COLO829 (cell line): Measurements from ENCODE around the gene SDC1.
A peak's percentile ranks its signal among the peaks of the same experiment; 100 is the strongest.
"Not testable (repeated sequence)": the region's sequence is repeated elsewhere in the genome, so short reads cannot be mapped to it uniquely, and the experiment has no call there.

Experiments
- DNase-seq: peaks from one replicate; pipeline ENCODE4 v3.0.0; 2012; ENCODE audit warnings: low spot score

SDC1 gene

DNA sequence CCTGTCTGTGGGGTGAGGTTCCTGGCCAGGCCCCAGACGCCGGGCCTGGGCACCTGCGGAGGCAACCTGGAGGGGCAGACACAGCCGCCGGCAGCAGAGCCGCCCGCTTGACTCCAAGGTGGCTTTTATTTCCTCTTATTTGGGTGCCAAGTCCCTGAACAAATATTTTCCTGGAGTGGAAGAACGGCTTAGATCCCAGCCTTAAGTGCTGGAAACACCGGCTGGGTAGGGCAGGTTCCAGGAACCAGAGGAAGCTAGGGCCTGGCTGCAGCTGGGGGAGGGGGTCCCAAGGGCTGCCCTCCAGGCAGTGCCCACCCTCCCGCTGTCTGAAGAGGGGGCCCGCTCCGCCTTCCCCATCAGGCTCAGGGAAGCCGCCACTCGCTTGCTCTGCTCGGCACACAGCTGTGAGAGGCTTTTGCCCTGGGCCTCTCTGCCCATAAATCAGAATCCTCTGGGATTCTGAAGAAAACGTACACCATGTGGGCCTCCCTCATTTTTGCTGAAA, 28.2 kb downstream of the SDC1 start:
- DNase-seq, result no peak

DNA sequence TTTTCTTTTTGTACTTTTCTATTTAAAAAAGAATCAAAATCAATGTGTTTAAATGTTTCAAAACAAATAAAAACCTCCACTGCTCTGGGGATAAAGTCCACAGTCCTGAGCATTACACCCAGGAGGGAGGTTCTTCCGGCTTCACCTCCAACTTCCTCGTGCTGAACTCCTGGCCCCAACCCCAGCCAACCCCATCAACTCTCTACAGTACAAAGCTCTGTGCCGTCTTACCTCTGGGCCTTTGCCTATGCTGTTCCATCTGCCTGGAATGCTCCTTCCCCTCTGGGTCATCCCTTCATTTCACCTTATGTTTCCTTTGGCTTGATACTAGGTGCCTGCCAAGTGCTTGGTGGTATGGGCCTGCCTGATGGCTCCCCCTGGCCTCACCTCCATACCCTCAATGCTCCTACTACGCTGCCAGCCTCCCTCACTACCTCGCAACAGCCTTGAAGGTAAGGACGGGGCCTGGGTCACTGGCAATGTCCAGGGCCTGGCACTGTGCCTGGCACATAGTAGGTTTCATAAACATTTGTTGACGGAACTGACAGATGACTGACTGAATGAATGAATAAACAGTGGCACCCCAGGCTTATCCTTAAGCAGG, 28.8 kb downstream of the SDC1 start:
- no peak for DNase-seq

DNA sequence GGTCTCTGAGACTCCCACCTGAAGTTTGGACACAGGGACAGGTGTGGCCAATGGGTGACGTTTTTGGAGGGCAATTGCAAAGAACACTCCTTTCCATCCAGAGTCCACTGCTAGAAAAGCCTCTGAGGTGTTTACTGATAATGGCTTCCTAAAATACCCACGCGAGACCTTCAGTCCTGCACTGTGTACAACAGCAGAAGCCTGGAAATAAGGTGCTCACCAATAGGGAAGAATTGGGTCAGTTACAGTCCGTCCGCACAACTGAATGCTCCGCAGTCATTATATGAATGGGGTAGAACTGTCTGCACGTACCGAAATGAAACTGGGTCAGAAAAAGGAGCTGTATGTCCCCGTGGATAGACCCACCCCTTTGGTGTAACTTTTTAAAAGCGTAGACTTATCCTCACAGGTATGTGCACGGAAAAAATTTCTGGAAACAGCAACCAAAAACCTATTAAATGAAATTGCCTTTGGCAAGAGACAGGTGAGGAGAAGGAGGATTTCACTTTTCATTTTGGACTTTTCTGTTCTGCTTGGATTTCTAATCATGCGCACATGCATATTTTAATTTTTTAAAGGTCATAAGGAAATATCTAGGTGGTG, 29.4 kb downstream of the SDC1 start:
- no peak for DNase-seq

GRCh38 chr2:20195016-20195411, 29.9 kb downstream of the SDC1 start:
- DNase-seq, result not testable (repeated sequence)

DNA sequence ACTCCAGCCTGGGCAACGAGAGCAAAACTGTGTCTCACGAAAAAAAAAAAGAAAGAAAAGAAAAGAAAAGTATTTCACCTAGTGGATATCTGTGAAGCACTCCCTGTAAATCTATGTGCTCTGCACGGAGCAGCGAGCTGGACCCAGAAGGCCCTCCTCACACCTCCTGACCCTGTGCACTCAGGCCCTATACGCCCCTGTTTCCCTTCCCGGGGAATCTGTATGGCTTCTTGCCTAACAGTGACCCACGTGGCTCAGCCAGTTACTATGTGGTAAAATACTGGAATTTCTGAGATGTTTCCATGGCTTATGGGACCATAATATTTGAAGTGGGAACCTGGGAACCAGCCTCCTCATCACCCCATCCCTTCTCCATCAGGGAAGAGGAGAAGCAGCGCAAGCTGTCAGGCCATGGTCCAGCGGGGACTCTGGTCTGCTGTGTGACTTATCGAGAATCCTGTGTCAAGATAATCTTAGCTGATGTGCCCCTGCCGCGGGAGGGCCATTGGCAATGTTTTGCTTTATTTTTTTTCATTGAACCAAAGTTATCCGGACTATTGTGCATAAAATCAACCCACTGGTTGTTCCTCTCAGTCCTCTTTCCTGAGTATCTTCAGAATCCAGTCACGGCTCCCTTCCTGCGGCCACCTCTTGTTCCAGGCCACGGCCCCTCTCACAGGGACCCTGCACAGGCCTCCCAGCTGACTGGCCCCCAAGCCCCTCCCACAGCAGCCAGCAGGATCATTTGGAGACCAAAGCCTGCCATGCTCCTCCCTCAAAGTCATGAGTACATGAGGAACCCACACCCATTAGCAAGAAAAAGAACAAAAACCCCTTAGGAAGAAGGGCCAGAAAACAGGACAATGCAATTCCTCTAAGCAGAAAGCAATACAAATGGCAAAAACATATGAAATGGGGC, 30.6 kb downstream of the SDC1 start:
- DNase-seq, result no peak

- no peak for DNase-seq
Observed at GRCh38 chr2:20193185-20193584, 31.7 kb downstream of the SDC1 start.

GRCh38 chr2:20192781-20193180, 32.1 kb downstream of the SDC1 start:
- no peak for DNase-seq

DNA sequence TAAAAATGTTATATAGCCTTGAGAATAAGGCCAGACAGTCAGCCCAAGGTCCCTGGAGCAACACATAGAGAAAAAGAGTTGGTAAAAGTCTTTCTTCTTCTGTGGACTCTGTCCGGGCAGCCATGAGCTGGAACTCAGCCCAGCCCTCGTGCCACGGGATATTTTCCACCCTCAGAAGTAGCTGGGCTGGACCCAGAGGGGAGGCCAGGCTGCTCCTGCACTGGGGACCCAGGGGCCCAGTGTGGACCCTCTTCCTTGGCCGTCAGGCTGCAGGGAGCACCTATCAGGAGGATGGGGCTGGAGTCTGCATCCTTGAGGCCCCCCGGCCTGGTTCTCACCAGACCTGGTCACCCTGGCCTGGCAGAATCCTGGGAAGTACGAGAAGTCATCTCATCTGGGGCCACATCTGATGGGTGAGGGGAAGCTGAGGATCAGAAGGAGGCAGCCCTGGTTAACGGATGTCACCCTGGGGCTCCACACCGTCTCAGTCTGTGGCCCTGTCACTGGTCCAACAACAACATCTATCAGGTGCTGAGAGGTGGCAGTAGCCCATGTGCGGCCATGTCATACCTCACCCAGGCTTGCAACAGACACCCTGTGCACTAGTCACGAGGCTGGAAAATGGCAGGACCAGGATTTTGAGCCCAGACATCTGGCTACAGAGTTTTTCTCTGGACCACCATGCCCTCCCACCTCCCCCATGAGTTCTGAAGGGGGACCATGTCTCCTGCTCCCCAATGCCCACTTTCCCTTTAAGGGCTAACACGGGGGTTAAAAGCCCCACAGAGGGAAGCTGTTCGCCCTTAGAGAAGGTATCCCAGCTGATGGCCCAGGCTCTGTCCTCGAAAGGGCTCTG, 33.0 kb downstream of the SDC1 start:
- no peak for DNase-seq

GRCh38 chr2:20190876-20191713, 33.8 kb downstream of the SDC1 start:
- DNase-seq, result no peak

DNA sequence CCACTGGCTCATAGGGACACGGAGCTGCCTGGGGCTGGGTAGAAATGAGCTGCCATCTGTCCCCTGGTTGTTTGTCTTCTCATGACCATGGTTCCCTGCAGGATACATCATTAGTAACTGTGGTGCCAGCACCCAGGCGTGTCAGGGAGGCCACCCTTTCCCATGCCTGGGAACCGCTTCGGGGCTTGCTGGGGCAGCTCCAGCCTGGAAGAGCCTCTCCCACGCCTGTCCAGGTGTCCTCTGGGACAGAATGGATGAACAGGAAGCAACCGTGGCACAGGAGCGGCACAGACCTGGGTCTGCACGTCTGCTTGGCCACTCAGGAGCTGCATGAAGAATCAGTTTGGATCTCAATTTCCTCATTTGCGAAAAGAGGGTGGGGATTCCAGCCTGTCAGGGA, 34.8 kb downstream of the SDC1 start:
- no peak for DNase-seq

DNA sequence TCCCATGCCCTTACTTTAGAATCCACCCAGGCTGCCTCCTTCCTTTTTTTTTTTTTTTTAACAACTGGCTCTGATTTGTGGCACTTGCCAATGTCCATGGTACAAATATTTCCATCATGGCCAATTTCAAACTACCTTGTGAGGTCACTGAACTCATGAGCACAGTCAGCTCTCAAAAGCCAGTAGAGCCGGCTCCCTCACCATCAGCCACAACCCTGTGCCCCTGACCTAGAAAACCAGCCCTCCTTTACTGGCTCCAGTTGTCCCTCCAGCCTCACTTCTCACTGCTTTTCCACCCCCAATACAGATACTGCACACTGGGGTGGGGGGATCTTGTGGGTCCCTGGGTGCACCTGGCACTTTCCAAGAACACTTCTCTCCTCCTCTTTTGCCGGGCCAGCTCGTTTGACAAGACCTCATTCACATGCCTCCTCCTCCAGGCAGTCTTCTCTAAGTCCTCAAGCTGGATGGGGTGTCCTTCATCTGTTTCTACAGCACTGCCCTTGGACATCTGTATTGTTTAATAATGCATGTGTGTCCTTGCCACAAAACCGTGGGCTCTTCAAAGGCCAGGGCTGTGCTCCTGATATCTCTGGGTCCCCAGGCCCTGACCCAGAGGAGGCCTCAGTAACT, 35.5 kb downstream of the SDC1 start:
- no peak for DNase-seq

- no peak for DNase-seq
Observed at GRCh38 chr2:20188851-20189250, 36.1 kb downstream of the SDC1 start.

DNA sequence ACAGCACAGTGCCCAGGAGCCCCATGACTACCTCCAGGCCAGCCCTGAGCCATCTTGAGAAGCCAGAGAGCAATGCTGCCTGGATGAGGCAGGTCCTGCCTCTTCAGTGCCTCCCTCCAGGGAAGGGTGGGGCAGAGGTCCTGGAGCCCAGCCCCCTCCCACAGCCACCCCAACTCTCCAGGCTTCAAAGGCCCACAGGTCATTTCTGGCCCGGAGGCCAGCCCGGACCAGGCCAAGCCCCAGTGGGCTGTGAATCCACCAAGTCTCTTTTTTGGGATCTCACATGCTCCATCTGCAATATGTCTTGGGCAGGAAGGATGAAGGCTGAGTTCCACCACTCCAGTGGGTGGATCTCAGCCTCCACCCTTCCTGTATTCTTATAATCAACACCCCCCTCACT, 36.7 kb downstream of the SDC1 start:
- no peak for DNase-seq

GRCh38 chr2:20187331-20187730, 37.6 kb downstream of the SDC1 start:
- DNase-seq, result no peak

DNA sequence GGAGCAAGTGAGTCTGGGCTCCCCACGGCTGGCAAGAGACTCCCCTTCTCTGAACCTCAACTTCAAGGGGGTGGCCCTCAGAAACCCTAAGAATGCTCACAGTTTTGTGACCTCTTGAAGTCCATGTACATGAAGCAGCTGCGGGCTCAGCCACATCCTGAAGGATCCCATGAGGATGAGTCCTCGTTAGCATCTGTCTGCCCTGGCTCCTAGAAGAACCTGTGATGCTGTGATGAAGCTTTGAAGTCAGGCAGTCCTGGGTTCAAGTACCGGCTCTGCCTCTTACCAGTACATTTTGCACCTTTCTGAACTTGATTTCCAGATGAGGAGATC, 38.1 kb downstream of the SDC1 start:
- DNase-seq, result no peak

DNA sequence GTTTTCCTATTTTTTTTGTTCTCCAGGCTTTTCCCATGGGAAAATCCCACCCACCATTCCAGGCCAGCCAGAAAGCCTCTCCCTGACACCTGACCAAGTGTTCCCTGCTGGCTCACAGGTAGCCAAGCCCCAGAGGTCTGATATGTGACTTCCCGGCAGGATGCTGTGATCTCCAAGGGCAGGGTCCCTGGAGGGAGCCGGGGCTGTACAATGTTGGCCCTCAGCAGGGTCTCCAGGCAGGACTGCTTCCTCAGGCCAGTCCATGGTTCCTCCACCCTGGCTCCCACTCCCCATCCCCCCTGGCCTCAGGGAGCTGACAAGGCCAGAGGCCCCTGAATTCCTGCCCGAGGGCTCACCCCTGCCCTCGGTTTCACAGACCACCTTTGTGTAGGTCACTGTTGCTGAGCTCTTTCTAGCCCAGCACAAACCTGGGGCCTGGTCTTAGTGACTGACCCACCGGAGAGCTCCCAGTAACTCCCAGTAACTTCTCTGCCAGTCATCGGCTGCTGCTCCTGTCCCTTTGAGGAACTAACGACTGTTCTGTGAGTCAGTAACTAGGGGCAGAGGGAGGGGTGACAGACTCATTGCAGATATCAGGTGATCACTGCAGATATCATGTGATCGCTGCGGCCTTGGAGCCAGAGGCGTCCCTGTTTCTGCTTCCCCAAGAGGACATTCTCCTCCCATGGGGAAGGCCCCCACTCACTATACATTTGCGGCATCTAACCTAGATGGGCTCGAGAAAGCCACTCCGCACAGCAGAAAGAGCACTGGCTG, 38.7 kb downstream of the SDC1 start:
- peak; percentile 14 for DNase-seq

GRCh38 chr2:20185176-20186022, 39.5 kb downstream of the SDC1 start:
- no peak for DNase-seq

DNA sequence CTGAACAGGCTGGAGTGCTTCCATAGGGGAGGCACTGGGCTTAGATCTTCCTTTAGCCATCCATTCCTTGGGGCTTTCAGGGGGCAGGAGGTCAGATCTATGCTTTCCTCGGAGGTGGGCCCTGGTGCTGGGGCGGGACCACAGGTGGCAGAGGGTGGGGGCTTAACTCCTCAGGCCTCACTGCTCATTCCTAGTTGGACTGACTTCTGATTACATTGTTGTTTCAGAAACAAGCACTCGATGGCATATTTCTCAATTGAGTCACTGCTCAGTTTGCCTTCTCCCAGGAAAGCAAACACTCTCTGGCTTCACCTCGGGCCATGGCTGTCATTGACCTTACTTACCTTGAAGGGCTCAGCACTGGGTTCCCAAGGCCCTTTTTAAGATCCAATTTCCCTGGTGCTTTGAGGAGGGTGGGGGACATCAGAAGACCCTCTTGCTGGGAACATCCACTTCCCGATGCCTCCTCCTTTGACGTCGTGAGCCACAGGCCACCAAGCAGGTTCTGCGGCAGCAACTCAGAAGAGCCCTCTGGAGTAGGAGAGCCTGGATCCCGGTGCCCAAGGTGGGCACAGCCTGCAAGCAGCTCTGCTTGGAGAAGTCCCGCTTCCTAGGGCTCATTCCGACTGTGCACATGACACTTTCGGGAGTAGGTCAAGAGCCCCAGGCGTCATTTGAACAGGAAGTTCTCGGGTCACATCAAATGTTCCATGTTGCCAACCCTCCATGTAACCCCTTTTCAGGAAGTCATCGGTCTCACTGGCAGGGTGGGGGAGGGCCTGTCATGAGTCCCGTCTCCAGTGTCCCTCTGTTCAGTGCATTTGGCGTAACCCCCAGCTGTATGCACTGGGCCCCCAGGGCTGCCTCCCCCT, 40.6 kb downstream of the SDC1 start:
- no peak for DNase-seq
